ENCODE measurements around the gene AKAP6. TPM values are rescaled to one million over a fixed set of nuclear protein-coding genes. Genes with fewer than 3 reads are reported as not detected.
A peak's percentile ranks its signal among the peaks of the same experiment; 100 is the strongest.

The AKAP6 gene
- total and polyA plus RNA-seq, 2 of the 8 experiments (the other 6 are each of a cell fraction or from before 2014, with no cell fraction given), result 0.09 to 0.89 TPM

- DNase-seq (ENCODE audit: low read depth in 1 of 2, low spot score in 2 of 2) (no peak), FAIRE-seq (no peak)
- Histone ChIP-seq H2AK5ac (ENCODE audit: low read depth, low read length) (no peak overlapping the region), H3K4me1 (replicated peaks in 1 of 4; ENCODE audit: control insufficient read depth in 3 of 4, insufficient read depth in 4 of 4, low read length in 3 of 4) (no peaks in the 10 kb centered on the region), H4K91ac (replicated peaks; ENCODE audit: insufficient read length, low read length) (no peak overlapping the region), H2BK12ac (ENCODE audit: low read depth, low read length) (no peak overlapping the region), H3K56ac (replicated peaks; ENCODE audit: insufficient read length, low read depth, low read length) (no peak overlapping the region), H3K23ac (ENCODE audit: insufficient read length) (no peak overlapping the region), H4K20me1 (replicated peaks in 1 of 2; ENCODE audit: control insufficient read depth in 1 of 2, insufficient read depth in 2 of 2, low read length in 2 of 2) (no peaks in the 10 kb centered on the region), H3K27me3 (replicated peaks in 1 of 4; ENCODE audit: control insufficient read depth in 3 of 4, extremely low read depth in 1 of 4, insufficient read depth in 3 of 4, low read length in 3 of 4) (no peaks in the 10 kb centered on the region), H3K79me1 (ENCODE audit: low read depth, low read length) (no peaks in the 10 kb centered on the region), H3K9me3 (ENCODE audit: insufficient read depth in 2 of 2, low read depth in 1 of 2, low read length in 1 of 2) (no peaks in the 10 kb centered on the region), H3K4me2 (ENCODE audit: insufficient read depth in 1 of 2, low read depth in 2 of 2, low read length in 2 of 2) (no peak overlapping the region), H3K36me3 (ENCODE audit: control insufficient read depth in 2 of 4, insufficient read depth in 4 of 4, low read length in 3 of 4) (no peaks in the 10 kb centered on the region), H2BK20ac (ENCODE audit: low read length) (no peak overlapping the region), H2BK15ac (ENCODE audit: low read length) (no peak overlapping the region), H3K4ac (replicated peaks; ENCODE audit: insufficient read length, low read depth, low read length) (no peak overlapping the region), H3K23me2 (ENCODE audit: low read depth, low read length) (no peaks in the 10 kb centered on the region), H3K18ac (ENCODE audit: extremely low read depth, low read length) (no peak overlapping the region), H2AFZ (ENCODE audit: low read length) (peak overlapping the region; percentile 57), H2BK120ac (replicated peaks; ENCODE audit: low read depth, low read length) (no peak overlapping the region), H3K14ac (ENCODE audit: insufficient read length) (no peak overlapping the region), H3K27ac (ENCODE audit: low read depth, low read length) (no peak overlapping the region), H4K8ac (ENCODE audit: extremely low read depth, insufficient read depth, low read length) (no peak overlapping the region), H4K5ac (ENCODE audit: insufficient read length, low read depth, low read length) (no peak overlapping the region), H3K4me3 (ENCODE audit: extremely low read depth in 1 of 4, insufficient read depth in 2 of 4, low read depth in 3 of 4, low read length in 4 of 4) (no peak overlapping the region), H2BK5ac (ENCODE audit: low read depth, low read length) (no peak overlapping the region), H3K9ac (replicated peaks in 1 of 4; ENCODE audit: extremely low read depth in 1 of 4, low read depth in 3 of 4, low read length in 3 of 4) (no peak overlapping the region), H3K79me2 (ENCODE audit: control insufficient read depth in 1 of 2, insufficient read depth in 2 of 2, low read length in 2 of 2) (no peaks in the 10 kb centered on the region)
- TF ChIP-seq POLR2A (IDR thresholded peaks at IDR 0.05; ENCODE audit: control extremely low read depth in 1 of 2, low read depth in 2 of 2, low read length in 2 of 2), result peak in 1 of 2 experiments; percentile 19; a peak in 1 of 3 replicates
- no peak for TF ChIP-seq TCF12 (IDR thresholded peaks at IDR 0.05; ENCODE audit: low read depth, low read length)
- ChIA-PET POLR2A (ENCODE audit: partially characterized antibody) (no interaction called here), CTCF (ENCODE audit: partially characterized antibody) (no interaction called here)
- WGBS, 2 experiments (ENCODE audit: extremely low coverage in 1 of 2, insufficient coverage in 1 of 2, insufficient read length in 1 of 2, insufficient replicate concordance in 2 of 2, low coverage in 1 of 2, low lambda C conversion rate in 2 of 2, missing lambda C conversion rate in 1 of 2), result 83% methylated on average over 7 of the region's 7 CpGs; no CpG with 5 or more reads in 1 of the 2 experiments
Observed at GRCh38 chr14:32318087-32318795, 10.9 kb upstream of the AKAP6 start.
